HG03571 (cell line): Measurements from ENCODE around the gene RPS29.
A peak's percentile ranks its signal among the peaks of the same experiment; 100 is the strongest.
"Not testable (repeated sequence)": the region's sequence is repeated elsewhere in the genome, so short reads cannot be mapped to it uniquely, and the experiment has no call there.

ENCODE experiments used
- ATAC-seq: cut with Tn5 transposase; IDR thresholded peaks from one replicate; pipeline ENCODE4 v1.9.1; 2021; ENCODE audit not compliant: unreplicated experiment

The RPS29 gene

DNA sequence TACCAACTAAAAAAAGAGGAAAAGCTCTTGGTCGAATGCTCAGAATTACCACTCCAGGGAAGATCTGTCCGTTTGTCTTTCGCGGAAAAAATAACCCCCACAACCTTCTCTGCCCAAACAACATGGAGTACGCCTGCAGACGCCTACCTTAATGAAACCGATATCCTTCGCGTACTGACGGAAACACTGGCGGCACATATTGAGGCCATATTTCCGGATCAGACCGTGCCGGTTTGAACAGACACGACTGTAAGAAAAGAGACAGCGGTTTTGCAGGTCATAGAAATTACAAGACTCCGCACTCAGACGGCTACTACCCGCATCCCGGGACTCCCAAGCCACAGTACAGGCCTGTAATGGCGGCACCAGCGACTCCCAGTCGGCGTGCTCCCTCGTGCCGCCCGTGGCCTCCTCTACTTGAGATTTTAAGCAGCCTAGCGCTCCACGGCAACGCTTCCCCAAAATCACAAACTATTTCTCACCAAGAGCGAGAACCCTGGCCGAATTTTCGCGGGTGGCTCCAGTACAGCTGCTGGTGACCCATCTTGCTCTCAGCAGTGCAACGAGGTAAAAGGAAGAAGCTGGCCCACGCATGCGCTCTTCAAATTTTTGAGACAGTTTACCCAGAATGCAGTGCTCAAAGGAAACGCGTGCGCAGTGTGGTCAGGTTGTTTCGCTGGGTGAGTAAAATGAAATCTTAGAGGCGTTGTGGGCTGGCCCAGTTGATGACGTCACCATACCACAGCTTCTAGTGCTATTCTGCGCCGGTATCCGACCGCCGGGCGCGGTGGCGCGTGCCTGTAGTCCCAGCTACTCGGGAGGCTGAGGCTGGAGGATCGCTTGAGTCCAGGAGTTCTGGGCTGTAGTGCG is at the start of gene RPS29:
RPS29 (minus strand) TSS at position 578 of the 870 bp plus-strand sequence; CDS start at position 544, 34 bp downstream.
- peak; percentile 90 for ATAC-seq

DNA sequence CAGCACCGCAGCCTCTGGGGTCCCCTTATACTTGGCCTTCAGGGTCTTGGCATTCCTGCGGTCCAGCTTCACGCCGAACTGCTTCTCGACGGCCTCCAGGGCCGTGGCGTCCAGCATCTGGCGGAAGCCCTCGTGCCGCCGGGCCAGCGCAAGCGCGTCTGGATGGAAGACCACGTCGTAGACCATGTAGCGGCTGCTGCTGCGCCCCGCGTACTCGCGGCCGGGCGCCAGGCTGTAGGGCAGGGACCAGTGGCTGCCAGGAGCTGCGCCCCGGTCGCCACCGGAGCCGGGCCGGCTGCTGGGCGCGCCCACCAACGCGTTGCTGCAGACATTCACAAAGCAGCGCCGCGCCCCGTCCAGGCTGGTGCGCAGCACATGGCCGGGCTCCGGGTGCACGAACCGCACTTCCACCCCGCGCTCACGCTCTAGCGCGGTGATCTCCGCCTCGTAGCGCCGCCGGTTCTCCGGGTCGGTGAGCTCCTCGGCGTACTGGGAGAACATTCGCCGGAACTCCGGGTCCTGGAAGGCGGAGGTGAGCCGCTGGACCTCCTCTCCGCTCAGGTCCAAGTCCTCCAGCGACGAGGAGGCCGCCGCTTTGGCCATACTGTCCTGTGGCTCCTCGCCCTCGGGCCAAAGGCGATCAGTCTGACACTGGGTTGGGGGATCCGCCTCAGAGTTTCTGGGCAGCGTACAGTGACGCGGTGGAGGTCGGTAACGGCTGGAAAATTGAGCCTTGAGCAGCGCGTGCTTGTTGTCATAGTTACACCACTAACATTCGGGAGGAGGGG is 48.6 kb upstream of the RPS29 start, which contains the start of gene DNAAF2:
DNAAF2 (minus strand) TSS at position 698 of the 788 bp plus-strand sequence; CDS start at position 603, 95 bp downstream.
- ATAC-seq = peak; percentile 25

DNA sequence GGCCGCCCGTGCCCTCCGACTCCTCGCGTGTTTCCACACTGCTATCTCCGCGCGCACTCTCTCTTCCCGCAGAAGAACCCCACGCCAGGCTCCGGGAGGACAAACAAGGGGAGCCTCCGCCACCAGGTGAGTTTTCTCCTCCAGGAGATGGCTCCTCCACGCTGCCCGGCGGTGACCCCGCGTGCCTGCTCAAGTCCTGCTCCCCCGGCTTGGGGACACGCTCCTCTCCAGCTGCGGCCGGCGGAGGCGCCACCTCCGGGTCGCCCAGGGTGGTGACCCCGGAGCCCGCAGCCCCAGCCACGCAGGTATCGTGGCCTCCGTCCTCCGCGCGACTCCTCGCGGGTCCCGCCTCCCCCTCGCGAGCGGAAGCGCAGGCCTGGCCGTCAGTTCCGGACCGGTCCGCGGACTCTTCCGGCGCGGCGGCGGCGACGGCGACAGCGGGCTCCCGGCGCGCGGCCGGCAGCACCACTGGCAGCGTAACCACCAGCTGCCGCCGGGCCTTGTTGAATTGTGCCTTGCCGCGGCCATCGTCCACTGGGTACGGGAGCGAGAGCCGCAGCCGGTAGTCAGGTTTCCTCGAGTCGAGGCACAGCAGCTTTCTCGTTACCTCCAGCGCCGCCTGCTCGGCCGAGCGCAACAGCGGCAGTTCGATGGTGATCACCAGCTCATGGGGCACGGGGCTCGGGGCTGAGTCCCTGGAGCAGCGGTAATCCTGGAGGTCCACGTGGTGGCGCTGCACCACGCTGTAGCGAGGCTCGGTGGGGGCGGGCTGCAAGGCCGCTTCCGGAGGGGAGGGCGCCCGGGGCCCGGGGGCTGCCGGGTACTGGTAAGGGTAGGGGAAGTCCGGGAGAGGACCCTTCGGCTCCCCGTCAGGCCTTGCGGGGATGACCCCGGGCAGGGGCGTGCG is 47.7 kb upstream of the RPS29 start:
- ATAC-seq = peak; percentile 80

DNA sequence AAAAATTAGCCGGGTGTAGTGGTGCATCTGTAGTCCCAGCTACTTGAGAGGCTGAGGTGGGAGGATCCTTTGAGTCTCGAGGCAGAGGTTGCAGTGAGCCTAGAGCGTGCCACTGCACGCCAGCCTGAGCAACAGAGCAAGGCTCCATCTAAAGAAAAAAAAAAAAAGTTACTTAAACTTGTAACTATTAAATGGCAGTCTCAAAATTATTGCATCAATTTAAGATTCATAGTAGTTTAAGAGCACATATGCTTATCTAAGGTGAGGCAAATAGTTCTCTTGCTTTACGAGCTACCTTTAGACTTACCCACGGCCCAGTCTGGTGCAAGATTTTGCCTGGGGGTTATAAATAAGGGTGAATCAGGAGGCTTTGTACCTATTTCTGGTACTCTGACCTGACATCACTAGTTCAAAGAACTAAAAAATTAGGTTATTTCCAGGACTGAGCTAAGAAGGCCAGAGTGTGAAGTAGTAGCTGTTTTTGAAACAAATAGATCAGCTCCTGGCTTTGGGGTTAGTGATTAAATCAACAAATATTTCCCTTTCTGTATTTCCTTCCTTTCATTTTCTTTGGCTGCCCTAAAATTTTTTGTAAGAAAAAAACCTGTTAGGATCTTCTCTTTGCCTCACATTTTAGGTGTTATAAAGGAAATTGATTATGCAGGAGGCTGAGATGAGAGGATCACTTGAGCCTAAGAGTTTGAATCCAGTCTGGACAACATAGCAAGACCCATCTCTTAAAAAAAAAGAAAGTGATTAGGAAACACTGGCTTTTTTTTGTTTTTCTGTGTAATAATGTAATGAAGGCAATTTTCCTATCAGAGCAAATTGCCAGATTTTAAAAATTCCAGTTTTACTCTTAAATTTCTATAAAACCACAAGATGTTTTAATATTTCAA is 38.0 kb upstream of the RPS29 start:
- ATAC-seq = no peak

DNA sequence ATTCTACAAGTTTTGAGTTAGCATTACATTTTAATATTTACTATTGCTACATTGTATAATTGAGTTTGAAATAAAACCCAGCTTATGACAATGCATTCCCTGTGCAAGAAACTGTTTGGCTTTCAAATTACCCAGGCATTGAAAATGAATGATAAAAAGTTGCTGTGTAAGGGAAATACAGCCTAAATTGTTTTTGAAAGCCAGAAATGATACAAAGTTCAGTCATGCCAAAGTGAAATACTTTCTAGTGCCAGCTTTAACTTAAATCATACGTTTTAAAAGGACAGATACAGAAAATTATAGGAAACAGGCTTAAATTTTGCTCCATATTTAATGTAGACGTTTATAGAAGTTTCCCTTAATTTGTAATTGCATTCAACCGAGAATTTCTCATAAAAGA is 37.2 kb upstream of the RPS29 start:
- ATAC-seq = no peak

DNA sequence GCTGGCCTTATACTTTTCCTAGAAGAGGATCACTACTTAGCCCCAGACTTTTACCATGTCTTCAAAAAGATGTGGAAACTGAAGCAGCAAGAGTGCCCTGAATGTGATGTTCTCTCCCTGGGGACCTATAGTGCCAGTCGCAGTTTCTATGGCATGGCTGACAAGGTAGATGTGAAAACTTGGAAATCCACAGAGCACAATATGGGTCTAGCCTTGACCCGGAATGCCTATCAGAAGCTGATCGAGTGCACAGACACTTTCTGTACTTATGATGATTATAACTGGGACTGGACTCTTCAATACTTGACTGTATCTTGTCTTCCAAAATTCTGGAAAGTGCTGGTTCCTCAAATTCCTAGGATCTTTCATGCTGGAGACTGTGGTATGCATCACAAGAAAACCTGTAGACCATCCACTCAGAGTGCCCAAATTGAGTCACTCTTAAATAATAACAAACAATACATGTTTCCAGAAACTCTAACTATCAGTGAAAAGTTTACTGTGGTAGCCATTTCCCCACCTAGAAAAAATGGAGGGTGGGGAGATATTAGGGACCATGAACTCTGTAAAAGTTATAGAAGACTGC is 35.9 kb upstream of the RPS29 start:
- no peak for ATAC-seq

DNA sequence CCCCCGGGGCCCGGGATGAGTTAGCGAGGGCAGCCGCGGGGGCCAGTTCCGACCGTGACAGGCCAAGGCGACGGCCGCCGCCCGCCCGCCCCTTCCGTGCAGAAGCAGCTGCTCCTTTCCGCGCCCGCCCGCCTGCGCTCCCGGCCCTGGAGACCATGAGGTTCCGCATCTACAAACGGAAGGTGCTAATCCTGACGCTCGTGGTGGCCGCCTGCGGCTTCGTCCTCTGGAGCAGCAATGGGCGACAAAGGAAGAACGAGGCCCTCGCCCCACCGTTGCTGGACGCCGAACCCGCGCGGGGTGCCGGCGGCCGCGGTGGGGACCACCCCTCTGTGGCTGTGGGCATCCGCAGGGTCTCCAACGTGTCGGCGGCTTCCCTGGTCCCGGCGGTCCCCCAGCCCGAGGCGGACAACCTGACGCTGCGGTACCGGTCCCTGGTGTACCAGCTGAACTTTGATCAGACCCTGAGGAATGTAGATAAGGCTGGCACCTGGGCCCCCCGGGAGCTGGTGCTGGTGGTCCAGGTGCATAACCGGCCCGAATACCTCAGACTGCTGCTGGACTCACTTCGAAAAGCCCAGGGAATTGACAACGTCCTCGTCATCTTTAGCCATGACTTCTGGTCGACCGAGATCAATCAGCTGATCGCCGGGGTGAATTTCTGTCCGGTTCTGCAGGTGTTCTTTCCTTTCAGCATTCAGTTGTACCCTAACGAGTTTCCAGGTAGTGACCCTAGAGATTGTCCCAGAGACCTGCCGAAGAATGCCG is 35.1 kb upstream of the RPS29 start:
- peak; percentile 27 for ATAC-seq

DNA sequence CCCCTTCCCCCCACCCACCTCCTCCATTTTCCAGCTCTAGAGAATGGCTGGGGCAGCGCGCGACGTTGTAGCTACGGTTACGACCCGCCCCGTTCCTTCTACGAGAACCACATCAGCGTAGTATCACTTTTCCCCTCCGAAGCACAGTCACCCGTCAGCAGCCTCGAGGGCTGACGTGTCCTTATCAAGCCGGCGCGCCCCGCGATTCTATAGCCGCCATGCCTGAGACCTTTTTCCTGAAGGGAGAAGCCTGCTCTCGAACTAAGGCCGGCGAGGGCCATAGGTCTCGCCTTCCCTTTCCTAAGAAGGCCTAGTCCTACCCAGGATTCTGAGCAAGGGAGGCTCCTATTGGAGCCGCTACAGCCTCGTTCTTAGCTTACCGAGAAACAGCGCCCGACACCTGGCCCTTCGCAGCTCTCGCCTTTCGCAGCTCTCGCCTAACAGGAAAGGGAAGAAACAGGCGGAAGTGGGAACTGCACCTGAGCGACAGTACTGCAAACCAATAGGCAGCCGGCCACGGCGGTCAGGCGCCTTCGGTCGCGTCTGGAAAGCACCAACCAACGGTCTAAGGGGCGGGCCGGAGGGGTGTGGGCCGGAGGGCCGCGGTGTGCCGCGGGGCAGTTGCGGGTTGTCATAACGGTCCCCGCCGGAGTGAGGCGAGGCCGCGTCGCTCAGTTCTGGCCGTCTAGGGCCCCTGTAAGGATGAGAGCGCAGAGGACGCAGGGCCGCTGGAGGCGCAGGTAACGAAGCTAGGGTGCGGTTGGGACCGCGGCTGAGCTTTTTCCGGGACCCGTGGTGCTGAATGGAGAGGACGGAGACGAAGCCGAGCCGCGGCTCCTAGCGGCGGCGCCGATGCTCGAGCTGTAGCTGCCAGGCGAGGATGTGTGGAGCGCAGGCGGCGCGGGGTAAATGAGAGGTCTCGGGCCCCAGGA is 34.3 kb upstream of the RPS29 start, which contains the start of the genes MGAT2 and RPL36AL:
MGAT2 (plus strand) TSS at position 618 of the 932 bp plus-strand sequence. CDS start 470 bp downstream, outside the sequence.
RPL36AL (minus strand) TSS at position 445 of the 932 bp plus-strand sequence. CDS start 1,522 bp downstream, outside the sequence.
- ATAC-seq = peak; percentile 93

DNA sequence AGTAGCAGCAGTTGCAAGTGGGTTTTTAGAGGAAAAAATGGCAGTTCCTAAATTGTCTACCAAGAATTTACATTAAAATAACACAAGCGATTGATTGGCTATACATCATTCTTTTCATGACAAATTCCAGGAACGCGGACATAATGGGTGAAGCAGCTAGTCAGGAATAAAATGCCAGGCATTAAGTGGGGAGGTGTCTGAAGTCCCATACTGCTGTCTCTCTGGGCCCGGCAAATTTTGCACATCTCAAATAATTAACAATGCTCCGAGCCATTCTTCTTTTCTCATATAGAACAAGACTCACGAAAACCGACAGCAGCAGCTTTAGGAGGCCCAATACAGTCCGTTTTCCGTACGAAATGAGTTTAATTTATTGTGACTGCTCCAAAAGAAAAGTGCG is 33.5 kb upstream of the RPS29 start:
- no peak for ATAC-seq

DNA sequence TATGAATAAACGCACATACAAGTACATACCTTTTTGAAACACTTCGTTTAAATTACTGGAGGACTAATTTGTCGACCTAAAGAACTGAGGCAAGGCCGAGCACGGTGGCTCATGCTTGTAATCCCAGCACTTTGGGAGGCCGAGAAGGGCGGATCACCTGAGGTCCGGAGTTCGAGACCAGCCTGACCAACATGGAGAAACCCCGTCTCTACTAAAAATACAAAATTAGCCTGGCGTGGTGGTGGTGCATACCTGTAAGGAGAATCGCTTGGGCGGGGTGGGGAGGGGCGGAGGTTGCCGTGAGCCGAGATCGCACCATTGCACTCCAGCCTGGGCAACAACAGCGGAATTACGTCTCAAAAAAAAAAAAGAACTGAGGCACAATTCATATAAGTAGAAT is 33.1 kb upstream of the RPS29 start:
- not testable (repeated sequence) for ATAC-seq

DNA sequence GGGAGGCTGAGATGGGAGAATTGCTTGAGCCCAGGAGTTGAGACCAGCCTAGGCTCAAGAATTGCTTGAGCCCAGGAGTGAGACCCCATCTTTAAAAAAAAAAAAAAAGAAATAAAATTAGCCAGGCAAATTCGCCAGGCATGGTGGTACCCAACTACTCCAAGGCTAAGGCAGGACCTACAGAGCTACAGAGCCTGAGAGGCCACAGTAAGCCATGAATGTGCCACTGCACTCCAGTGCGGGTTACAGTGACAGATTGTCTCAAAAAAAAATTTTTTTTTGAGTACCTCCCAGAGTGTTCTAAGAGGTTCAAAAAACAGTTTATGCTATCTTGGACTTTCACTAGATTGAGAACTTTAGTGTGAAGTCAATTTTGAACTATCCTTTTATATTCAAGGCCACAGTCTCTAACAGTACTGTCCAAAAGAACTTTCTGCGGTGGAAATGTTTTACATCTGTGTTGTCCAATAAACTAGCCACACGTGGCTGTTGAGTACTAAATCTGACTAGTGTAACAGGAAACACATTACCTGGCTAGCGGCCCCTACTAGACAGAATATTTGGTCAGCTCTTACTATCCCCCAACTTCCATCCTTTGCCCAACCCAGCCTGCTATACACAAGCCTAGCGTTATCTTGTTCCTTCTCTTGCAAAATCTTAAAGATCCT is 31.8 kb upstream of the RPS29 start:
- no peak for ATAC-seq

DNA sequence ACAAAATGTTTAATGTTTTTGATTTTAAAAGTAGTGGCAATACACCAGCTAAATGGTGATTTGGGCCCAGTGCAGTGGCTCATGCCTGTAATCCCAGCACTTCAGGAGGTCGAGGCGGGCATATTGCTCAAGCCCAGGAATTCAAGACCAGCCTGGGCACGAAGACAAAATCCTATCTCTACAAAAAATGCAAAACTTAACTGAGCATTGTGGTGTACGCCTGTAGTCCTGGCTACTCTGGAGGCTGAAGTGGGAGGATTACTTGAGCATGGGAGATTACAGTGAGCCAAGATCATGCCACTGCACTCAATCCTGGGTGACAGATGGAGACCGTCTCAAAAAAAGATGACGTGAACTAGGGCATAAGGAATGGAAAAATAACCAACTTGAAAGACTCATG is 29.6 kb upstream of the RPS29 start:
- no peak for ATAC-seq

DNA sequence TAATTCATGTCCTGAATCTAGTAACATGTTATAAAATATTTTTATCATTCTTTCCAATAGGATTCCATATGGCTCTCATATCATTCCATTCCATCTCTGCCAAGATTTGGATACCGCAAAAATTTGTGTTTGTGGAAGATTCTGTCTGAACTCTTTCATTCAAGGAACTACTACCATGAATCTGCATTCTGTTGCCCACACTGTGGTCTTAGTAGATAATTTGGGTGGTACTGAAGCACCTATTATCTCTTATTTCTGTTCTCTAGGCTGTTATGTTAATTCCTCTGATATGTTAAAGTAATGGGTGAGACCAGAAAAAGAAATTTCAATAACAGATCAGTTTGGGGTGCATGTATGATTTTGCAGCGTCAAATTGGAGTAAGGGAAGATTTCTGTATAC is 28.0 kb upstream of the RPS29 start:
- ATAC-seq = no peak

DNA sequence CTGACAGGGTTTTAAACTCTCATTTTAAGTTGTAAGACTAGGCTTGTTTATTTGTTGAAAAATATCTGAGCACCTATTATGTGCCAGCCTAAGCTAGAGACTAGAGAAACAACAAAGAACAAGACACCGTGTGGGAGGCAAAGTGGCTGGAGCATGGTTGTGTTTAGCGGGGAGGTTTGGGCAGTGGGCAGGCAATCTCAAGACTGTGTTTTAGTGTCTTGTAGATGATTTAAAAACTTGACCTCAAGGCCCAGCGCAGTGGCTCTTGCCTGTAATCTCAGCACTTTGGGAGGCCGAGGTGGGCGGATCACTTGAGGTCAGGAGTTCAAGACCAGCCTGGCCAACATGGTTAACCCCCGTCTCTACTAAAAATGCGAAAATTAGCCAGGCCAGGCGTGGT is 26.5 kb upstream of the RPS29 start:
- no peak for ATAC-seq

DNA sequence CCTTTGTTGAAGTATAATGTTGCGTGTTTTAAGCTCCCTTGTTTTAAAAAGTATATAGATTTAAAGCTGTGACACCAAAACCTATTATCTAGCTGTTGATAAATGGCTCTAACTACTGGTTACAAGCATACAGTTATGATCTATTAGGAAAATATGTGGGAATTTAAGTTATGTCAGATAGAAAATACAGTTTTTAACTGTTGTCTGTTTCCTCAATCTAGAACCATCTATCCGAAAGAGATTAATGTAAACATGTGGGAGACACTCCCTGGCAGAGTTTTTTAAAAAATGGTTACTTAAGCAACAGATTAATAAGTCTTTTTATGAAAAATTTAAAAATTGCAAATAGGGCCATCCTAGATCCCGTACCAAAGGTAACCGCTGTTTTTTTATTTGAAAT is 26.1 kb upstream of the RPS29 start:
- no peak for ATAC-seq

DNA sequence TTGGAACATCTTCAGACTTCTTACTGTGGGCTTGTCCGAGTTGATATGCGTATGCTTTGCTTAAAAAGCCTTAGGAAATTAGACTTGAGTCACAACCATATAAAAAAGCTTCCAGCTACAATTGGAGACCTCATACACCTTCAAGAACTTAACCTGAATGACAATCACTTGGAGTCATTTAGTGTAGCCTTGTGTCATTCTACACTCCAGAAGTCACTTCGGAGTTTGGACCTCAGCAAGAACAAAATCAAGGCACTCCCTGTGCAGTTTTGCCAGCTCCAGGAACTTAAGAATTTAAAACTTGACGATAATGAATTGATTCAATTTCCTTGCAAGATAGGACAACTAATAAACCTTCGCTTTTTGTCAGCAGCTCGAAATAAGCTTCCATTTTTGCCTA is 21.4 kb upstream of the RPS29 start:
- no peak for ATAC-seq
